AG04449 (cell line): ENCODE results near the gene IREB2.

Experiments used
- CTCF ChIA-PET: fragments of 350-600 bp; formaldehyde crosslinking; extraction: SDS; loops from one replicate; lab custom pipeline; 2021; ENCODE audit warnings: antibody characterized with exemption; lab: Yijun Ruan, JAX
- POLR2A ChIA-PET: fragments of 400-600, 350-600 bp; formaldehyde crosslinking; extraction: SDS; loops from one replicate; lab custom pipeline; 2020; ENCODE audit warnings: antibody characterized with exemption, inconsistent platforms; lab: Yijun Ruan, JAX
- DNase-seq: peaks from one replicate; pipeline ENCODE4 v3.0.0-alpha.2; 2010; ENCODE audit warnings: low read depth, low spot score
- H3K4me3 ChIP-seq: 2 replicates; pipeline ENCODE4 v1.5.1; 2011; ENCODE audit warnings: low read depth, mild to moderate bottlenecking, control low read depth, low read length
- TF ChIP-seq, protein P1 (sequence below): IDR thresholded peaks from one replicate; pipeline ENCODE4 v1.5.1; 2011; ENCODE audit warnings: mild to moderate bottlenecking, moderate library complexity, low read length, control low read depth, inconsistent platforms; ENCODE audit not compliant: insufficient read depth; ENCODE audit errors: missing control alignments

The IREB2 gene

DNA sequence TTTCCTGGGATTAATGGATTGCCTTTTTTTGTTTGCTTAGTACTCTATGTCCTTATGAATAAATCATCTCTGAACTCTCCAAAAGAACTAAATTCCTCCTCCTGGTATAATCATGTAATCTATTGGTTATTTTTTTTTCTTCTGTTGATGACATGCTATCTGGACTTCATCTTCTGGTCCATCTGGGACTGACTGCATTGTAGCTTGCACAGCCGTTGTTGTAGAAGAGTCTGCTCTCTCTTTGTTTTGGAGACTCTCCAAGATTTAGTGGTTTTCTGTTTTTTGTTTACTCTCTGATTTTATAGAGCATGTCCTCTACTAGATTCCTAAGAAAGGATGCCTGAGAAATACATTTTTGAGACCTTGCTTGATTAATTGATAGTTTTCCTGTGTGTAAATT is 19.1 kb downstream of the IREB2 start:
- no peak overlapping the region for H3K4me3 ChIP-seq
- ChIA-PET CTCF (interaction anchor here (1.7 kb wide), 1 partner anchor 149 kb away, joined by 6 read pairs; no protein-coding TSS in a partner anchor), POLR2A (no interaction called here)
- DNase-seq: peak; percentile 41
- TF ChIP-seq, protein P1, sequence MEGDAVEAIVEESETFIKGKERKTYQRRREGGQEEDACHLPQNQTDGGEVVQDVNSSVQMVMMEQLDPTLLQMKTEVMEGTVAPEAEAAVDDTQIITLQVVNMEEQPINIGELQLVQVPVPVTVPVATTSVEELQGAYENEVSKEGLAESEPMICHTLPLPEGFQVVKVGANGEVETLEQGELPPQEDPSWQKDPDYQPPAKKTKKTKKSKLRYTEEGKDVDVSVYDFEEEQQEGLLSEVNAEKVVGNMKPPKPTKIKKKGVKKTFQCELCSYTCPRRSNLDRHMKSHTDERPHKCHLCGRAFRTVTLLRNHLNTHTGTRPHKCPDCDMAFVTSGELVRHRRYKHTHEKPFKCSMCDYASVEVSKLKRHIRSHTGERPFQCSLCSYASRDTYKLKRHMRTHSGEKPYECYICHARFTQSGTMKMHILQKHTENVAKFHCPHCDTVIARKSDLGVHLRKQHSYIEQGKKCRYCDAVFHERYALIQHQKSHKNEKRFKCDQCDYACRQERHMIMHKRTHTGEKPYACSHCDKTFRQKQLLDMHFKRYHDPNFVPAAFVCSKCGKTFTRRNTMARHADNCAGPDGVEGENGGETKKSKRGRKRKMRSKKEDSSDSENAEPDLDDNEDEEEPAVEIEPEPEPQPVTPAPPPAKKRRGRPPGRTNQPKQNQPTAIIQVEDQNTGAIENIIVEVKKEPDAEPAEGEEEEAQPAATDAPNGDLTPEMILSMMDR: no peak

DNA sequence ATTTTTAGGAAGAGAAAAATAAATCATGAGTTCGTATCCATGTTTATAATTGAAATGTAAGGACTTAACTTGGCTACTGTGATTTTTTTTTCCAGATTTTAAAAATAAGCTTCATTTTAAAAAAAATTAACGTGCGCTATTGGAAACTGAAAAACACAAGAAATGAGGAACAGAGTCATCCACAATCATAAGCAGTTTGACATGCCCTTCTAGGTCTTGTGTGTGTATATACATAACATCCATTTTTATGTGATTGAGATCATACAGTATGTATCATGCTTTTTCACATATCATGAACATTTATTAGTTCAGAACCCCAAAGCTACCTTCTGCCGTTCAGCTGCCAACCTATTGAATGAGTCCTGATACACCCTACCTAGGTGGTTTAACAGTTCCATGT is 22.7 kb downstream of the IREB2 start:
- TF ChIP-seq, protein P1: no peak
- DNase-seq: no peak
- CTCF ChIA-PET: interaction anchor here (0.8 to 2.0 kb wide), 2 partner anchors 10 to 38 kb away, joined by 3 to 7 read pairs; no protein-coding TSS in a partner anchor
- H3K4me3 ChIP-seq: no peak overlapping the region
- POLR2A ChIA-PET: interaction anchor here (0.9 kb wide), 1 partner anchor 9 kb away, joined by 4 read pairs; no protein-coding TSS in a partner anchor

DNA sequence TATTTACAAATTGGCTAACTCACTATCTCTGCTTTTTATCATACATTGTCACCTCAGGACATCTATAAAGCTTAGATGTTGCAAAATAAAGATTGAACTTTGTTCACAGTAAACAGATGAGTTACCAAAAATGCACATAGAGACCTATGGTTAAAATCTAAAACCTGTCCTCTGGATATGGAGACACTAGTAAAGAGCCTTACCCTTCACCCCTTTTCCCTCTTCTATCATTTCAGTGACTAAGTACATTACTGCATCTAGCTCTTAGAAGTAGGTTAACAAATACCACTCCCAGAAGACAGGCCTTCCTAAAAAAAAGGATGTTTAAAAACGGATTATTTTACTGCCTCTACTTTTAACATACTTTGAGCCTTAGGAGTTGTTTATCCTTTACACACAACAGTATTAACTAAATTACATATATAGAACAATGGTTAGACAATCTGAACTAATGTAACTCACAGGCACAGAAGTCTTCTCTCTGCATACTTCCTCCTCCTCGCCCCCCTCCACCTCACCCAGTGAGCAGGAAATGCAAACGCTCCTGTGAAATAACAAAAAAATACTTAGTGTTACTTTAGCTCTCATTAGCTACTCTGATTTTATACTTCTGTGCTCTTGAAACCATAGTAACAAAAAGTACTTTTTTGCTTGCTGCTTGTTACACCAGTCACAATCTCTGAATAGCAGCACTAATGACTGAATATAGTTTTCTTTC is 23.3 kb downstream of the IREB2 start:
- ChIA-PET POLR2A (interaction anchor here (0.9 kb wide), 2 partner anchors 8 to 24 kb away, joined by 3 to 4 read pairs; partner anchors contain the start of gene IREB2), CTCF (interaction anchor here (0.8 to 2.0 kb wide), 3 partner anchors 10 to 39 kb away, joined by 3 to 7 read pairs (median 3); no protein-coding TSS in a partner anchor)
- no peak overlapping the region for H3K4me3 ChIP-seq
- TF ChIP-seq, protein P1: no peak
- DNase-seq: no peak

DNA sequence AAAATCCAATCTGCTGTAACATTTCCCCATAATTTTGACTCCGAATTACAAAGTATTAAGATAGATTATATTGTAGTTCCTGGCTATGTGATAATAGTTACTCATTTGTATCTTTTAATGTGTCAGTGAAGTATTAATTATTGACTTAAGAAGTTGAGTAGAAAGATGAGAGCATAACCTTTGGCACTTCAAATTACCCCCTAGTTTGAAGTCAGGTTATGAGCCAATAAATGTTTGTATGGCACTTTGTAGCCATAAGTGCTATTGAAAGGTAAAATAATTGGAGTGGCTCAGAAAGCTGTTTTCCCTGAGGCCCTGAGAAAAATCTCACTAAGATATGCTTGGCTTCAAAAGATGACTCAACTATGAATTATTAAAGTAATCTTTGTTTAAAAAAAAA is 31.0 kb downstream of the IREB2 start:
- CTCF ChIA-PET: interaction anchor here (1.2 kb wide), 2 partner anchors 12 to 22 kb away, joined by 3 to 4 read pairs; no protein-coding TSS in a partner anchor
- TF ChIP-seq, protein P1: no peak
- H3K4me3 ChIP-seq: no peak overlapping the region
- POLR2A ChIA-PET: interaction anchor here (1.1 kb wide), 1 partner anchor 8 kb away, joined by 4 read pairs; no protein-coding TSS in a partner anchor
- DNase-seq: no peak

DNA sequence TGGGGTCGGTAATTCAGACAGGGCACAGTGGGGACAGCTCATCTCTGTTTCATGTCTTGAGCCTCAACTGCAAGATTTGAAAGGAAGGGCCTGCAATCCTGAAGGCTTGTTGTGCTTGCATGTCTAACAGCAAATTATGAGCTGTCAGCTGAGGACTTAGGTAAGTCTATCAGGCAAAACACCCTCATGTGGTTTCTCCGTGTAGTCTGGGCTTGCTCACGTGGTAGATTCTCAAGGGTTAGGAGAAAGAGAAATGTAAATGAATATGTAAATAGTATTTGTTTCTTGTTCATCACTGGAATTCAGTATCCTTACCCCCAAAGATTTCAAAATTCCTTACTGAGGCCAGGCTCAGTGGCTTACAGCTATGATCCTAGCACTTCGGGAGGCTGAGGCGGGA is 39.3 kb downstream of the IREB2 start:
- CTCF ChIA-PET: interaction anchor here (2.5 kb wide), 1 partner anchor 169 kb away, joined by 13 read pairs; no protein-coding TSS in a partner anchor
- TF ChIP-seq, protein P1: no peak
- no peak overlapping the region for H3K4me3 ChIP-seq
- POLR2A ChIA-PET: no interaction called here
- DNase-seq: no peak

DNA sequence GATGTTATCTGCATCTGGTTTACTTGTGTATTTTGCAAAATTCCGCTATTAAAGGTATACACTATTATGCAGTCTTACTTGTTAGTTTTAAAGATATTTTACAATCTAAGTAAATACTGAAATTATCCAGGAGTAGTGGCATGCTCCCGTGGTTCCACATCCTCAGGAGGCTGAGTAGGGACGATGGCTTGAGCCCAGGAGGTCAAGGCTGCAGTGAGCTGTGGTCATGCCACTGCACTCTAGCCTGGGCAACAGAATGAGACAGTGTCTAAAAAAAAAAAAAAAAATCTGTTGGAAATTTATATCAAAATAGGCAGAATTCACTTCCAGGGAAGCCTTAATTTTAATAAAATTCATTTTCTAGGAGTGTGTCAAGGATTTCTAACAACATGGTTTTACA is 41.6 kb downstream of the IREB2 start:
- H3K4me3 ChIP-seq: no peak overlapping the region
- ChIA-PET POLR2A (no interaction called here), CTCF (interaction anchor here (1.2 to 2.6 kb wide), 3 partner anchors 10 to 171 kb away, joined by 3 to 13 read pairs (median 9); no protein-coding TSS in a partner anchor)
- DNase-seq: no peak
- TF ChIP-seq, protein P1: no peak
